ENCODE results near the gene SORCS2.

SORCS2 gene

GRCh38 chr4:7536876-7537275 is 344.5 kb downstream of the SORCS2 start:
- in situ Hi-C loops (cut with MboI; ENCODE audit: low sequenced_read_pairs) = no loop called here

GRCh38 chr4:7537853-7538400 is 345.6 kb downstream of the SORCS2 start:
- in situ Hi-C loops (cut with MboI; ENCODE audit: low sequenced_read_pairs) = no loop called here

GRCh38 chr4:7538518-7538917 is 346.2 kb downstream of the SORCS2 start:
- in situ Hi-C loops (cut with MboI; ENCODE audit: low sequenced_read_pairs) = no loop called here

- in situ Hi-C loops (cut with MboI; ENCODE audit: low sequenced_read_pairs) = no loop called here
Observed at GRCh38 chr4:7539186-7539585, 346.8 kb downstream of the SORCS2 start.

- in situ Hi-C loops (cut with MboI; ENCODE audit: low sequenced_read_pairs) = no loop called here
Observed at GRCh38 chr4:7539659-7540058, 347.3 kb downstream of the SORCS2 start.

GRCh38 chr4:7540206-7540605 is 347.9 kb downstream of the SORCS2 start:
- in situ Hi-C loops (cut with MboI; ENCODE audit: low sequenced_read_pairs) = no loop called here

- in situ Hi-C loops (cut with MboI; ENCODE audit: low sequenced_read_pairs) = no loop called here
Observed at GRCh38 chr4:7540654-7541413, 348.5 kb downstream of the SORCS2 start.

GRCh38 chr4:7541414-7541810 is 349.1 kb downstream of the SORCS2 start:
- in situ Hi-C loops (cut with MboI; ENCODE audit: low sequenced_read_pairs) = no loop called here

- in situ Hi-C loops (cut with MboI; ENCODE audit: low sequenced_read_pairs) = no loop called here
Observed at GRCh38 chr4:7542781-7543180, 350.4 kb downstream of the SORCS2 start.

- in situ Hi-C loops (cut with MboI; ENCODE audit: low sequenced_read_pairs) = no loop called here
Observed at GRCh38 chr4:7546152-7546808, 353.9 kb downstream of the SORCS2 start.

GRCh38 chr4:7546809-7547367 is 354.6 kb downstream of the SORCS2 start:
- in situ Hi-C loops (cut with MboI; ENCODE audit: low sequenced_read_pairs) = no loop called here

- in situ Hi-C loops (cut with MboI; ENCODE audit: low sequenced_read_pairs) = no loop called here
Observed at GRCh38 chr4:7547368-7548040, 355.2 kb downstream of the SORCS2 start.

- in situ Hi-C loops (cut with MboI; ENCODE audit: low sequenced_read_pairs) = no loop called here
Observed at GRCh38 chr4:7549866-7550265, 357.5 kb downstream of the SORCS2 start.

- in situ Hi-C loops (cut with MboI; ENCODE audit: low sequenced_read_pairs) = no loop called here
Observed at GRCh38 chr4:7552466-7552865, 360.1 kb downstream of the SORCS2 start.

- in situ Hi-C loops (cut with MboI; ENCODE audit: low sequenced_read_pairs) = no loop called here
Observed at GRCh38 chr4:7553280-7553679, 360.9 kb downstream of the SORCS2 start.

- in situ Hi-C loops (cut with MboI; ENCODE audit: low sequenced_read_pairs) = no loop called here
Observed at GRCh38 chr4:7554905-7555304, 362.6 kb downstream of the SORCS2 start.

- in situ Hi-C loops (cut with MboI; ENCODE audit: low sequenced_read_pairs) = no loop called here
Observed at GRCh38 chr4:7556558-7556957, 364.2 kb downstream of the SORCS2 start.

GRCh38 chr4:7557456-7557855 is 365.1 kb downstream of the SORCS2 start:
- in situ Hi-C loops (cut with MboI; ENCODE audit: low sequenced_read_pairs) = no loop called here

GRCh38 chr4:7558436-7558835 is 366.1 kb downstream of the SORCS2 start:
- in situ Hi-C loops (cut with MboI; ENCODE audit: low sequenced_read_pairs) = no loop called here

- in situ Hi-C loops (cut with MboI; ENCODE audit: low sequenced_read_pairs) = no loop called here
Observed at GRCh38 chr4:7559316-7559715, 367.0 kb downstream of the SORCS2 start.

GRCh38 chr4:7559741-7560395 is 367.5 kb downstream of the SORCS2 start:
- in situ Hi-C loops (cut with MboI; ENCODE audit: low sequenced_read_pairs) = no loop called here
